Measurements from ENCODE around the gene MSS51. TPM values are rescaled to one million over a fixed set of nuclear protein-coding genes. Genes with fewer than 3 reads are reported as not detected.

Gene MSS51
- polyA plus RNA-seq, 4 donors = 1.5 to 5.0 (median 1.9) TPM

Other genes with a start within 250 kb of the MSS51 start
- 10 to 100 TPM; 28.1 to 38.8 (median 33.0) TPM for gene DNAJC9, start 186.3 kb downstream of the MSS51 start, polyA plus RNA-seq (ENCODE audit: insufficient read length in 4 of 4)
- gene MRPS16, start 180.9 kb downstream of the MSS51 start, polyA plus RNA-seq (ENCODE audit: insufficient read length in 4 of 4) = 10 to 100 TPM; 60.8 to 93.7 (median 76.2) TPM
- gene CFAP70, start 74.7 kb downstream of the MSS51 start, polyA plus RNA-seq (ENCODE audit: insufficient read length in 4 of 4) = 10 to 100 TPM in 3 of 4 donors, 1 to 10 TPM in 1; 2.7 to 24.5 (median 14.5) TPM
- 100 to 1,000 TPM in 1 of 4 donors, 10 to 100 TPM in 3; 82.4 to 101 (median 91.3) TPM for gene ANXA7, start 19.5 kb downstream of the MSS51 start, polyA plus RNA-seq (ENCODE audit: insufficient read length in 4 of 4)
- gene PPP3CB, start 62.5 kb upstream of the MSS51 start, polyA plus RNA-seq (ENCODE audit: insufficient read length in 4 of 4) = 10 to 100 TPM; 70.6 to 87.0 (median 71.7) TPM
- 10 to 100 TPM; 16.7 to 40.2 (median 33.9) TPM for gene USP54, start 157.8 kb upstream of the MSS51 start, polyA plus RNA-seq (ENCODE audit: insufficient read length in 4 of 4)
- gene MYOZ1, start 207.9 kb upstream of the MSS51 start, polyA plus RNA-seq (ENCODE audit: insufficient read length in 4 of 4) = 1 to 10 TPM; 1.4 to 5.8 (median 4.5) TPM
- under 1 TPM; 0.19 to 0.81 (median 0.48) TPM for gene SYNPO2L, start 222.5 kb upstream of the MSS51 start, polyA plus RNA-seq (ENCODE audit: insufficient read length in 4 of 4)